Stomach (tissue), 9 donors: ENCODE measurements around the gene CFAP97D1. TPM values are rescaled to one million over a fixed set of nuclear protein-coding genes. Genes with fewer than 3 reads are reported as not detected.

Source experiments
- DNase-seq, 2 donors: peaks; one replicate each; pipeline versions ENCODE4 v3.0.0 to v3.0.0-alpha.2; 2013 to 2019
- H3K27ac ChIP-seq, 5 donors: fragments of 200-600 bp in 4 of 5; sonication (generic) in 4 of 5; one replicate each; pipeline ENCODE4 v1.5.1; 2013 to 2019; ENCODE audit warnings: mild to moderate bottlenecking in 1 of 5, moderate library complexity in 1 of 5
- H3K27me3 ChIP-seq, 3 donors: fragments of 200-600 bp; sonication (generic); one replicate each; pipeline ENCODE4 v1.5.1; 2017 to 2019; ENCODE audit warnings: mixed run types in 1 of 3
- H3K36me3 ChIP-seq, 4 donors: fragments of 200-600 bp; sonication (generic); 1 replicate in 3 of 4; 2 replicates in 1 of 4; pipeline ENCODE4 v1.5.1; 2016 to 2019
- H3K4me1 ChIP-seq, 4 donors: fragments of 200-600 bp; sonication (generic); one replicate each; pipeline ENCODE4 v1.5.1; 2016 to 2019
- H3K4me3 ChIP-seq, 4 donors: fragments of 200-600 bp; sonication (generic) in 3 of 4; one replicate each; pipeline ENCODE4 v1.5.1; 2016 to 2019; ENCODE audit warnings: mild to moderate bottlenecking in 1 of 4
- H3K9me3 ChIP-seq, 4 donors: fragments of 200-600 bp; sonication (generic); one replicate each; pipeline ENCODE4 v1.5.1; 2016 to 2019
- EP300 ChIP-seq: sonication (generic); formaldehyde crosslinking; IDR thresholded peaks from one replicate; pipeline ENCODE4 v1.6.1; 2017; ENCODE audit warnings: antibody characterized with exemption
- POLR2A ChIP-seq, 4 donors: fragments of 450-650 bp; IDR thresholded peaks; one replicate each; pipeline ENCODE4 v1.6.1; 2016; ENCODE audit warnings: antibody characterized with exemption in 4 of 4, control low read depth in 2 of 4, mild to moderate bottlenecking in 1 of 4, moderate library complexity in 1 of 4
- POLR2AphosphoS5 ChIP-seq, 3 donors: sonication (generic); formaldehyde crosslinking; IDR thresholded peaks; one replicate each; pipeline ENCODE4 v1.6.1; 2016; ENCODE audit warnings: antibody characterized with exemption in 3 of 3
- WGBS, 5 donors: extraction: QIAGEN DNeasy Blood & Tissue Kit in 3 of 5; methylation state at CpG; one replicate each; pipeline versions ENCODE4 v1.1.5 to v1.1.7; 2013 to 2018; 5-methylcytosine and 5-hydroxymethylcytosine counted together
- intact Hi-C: fragments of 100-400 bp; cut with DNase I; formaldehyde crosslinking; loops from one replicate; pipeline ENCODE4 v1.15.1; 2023; ENCODE audit warnings: low total_unique reads
- polyA plus RNA-seq, 3 donors: library from polyadenylated mRNA; stranded (reverse); fragments of 200-250 nt; gene quantifications; one replicate each; pipeline ENCODE4 v1.2.3, GENCODE V29; 2013
- total RNA-seq, 5 donors: library from RNA; depleted of rRNA; stranded (reverse); fragments of >200 nt; gene quantifications; one replicate each; pipeline versions ENCODE4 v1.1.0 to v1.2.3, GENCODE V29; 2014 to 2016
- TF ChIP-seq, protein P1 (sequence below), 7 experiments: fragments of 450-650 bp in 4 of 7; fragments of 200-600 bp in 3 of 7; sonication (generic) in 3 of 7; IDR thresholded peaks; one replicate each; pipeline ENCODE4 v1.5.1; 2016 to 2019; ENCODE audit warnings: antibody characterized with exemption in 7 of 7, control low read depth in 2 of 7, mild to moderate bottlenecking in 1 of 7
- donor health status: healthy with polysubstance abuse.
- donor health status: Bipolar disorder and iron deficiency.
- donor health status: healthy.

Gene CFAP97D1
- total and polyA plus RNA-seq, 8 donors: not detected

DNA sequence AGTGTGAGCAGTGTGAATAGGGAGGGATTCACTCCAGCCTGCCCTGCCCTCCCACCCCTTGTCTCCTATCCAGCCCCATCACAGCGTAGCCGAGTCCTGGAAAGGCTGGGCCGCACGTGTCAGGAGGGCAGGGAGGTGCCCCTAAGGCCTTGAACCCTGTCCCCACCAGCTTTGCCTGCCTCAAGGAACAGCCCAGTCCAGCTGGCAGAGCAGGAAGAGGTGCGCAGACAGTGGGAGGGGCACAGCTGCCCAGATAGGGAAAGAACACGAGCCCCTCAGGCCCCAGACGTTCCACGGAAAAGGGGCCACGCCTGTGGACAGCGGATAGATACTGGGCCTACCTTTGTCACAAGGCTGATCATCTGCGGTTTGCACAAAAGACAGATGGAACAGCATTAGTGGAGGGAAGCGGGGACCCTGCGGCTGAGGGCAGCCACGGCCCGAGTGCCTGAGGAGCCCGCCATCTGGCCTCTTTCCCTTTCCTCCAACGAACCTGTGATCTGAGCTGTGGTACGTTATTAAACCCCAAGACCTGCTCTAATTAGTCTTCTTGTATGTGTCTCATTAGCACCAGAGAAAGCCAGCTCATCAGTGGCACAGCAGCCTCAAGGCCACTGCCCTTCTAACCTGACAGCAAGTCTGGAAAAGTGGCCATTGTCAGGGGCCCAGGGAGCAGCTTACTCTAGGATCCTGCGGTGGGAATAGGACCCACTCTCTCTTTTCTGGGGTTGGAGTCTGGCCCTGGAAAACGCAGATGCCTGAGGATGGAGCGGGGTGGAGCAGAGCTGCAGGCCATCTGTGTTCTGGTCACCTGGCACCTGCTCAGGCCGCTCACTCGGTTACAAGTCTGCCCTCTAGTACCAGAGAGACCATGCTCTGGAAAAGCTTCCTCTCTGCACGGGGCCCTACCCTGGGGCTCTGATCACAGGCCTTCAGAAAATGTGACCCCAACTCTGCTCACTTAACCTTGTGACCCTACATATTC is 36.4 kb downstream of the CFAP97D1 start:
- no peak overlapping the region for H3K27ac ChIP-seq
- intact Hi-C loops: no loop called here

DNA sequence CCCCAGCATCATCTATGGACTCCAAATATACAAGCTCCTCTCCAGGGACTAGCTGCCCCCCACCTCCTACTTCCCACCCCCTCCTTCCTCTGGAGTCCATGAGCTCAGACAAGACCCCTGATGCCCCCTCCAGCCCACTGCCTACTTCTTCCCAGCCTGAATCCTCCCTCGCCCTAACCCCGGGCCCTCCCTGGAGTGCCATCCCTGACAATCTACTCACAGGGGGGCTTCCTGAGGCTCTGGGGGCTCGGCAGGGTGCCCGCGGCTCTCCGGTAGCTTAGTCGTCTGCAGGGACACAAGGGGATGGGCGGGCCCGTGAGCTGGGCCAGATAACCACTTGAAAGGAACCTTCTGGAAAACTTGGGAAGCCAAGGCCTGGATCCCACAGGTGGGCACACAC is 37.6 kb downstream of the CFAP97D1 start:
- H3K4me3 ChIP-seq: no peak overlapping the region
- peaks cover 8 to 63% (median 40%) of the 10 kb centered on the region in 4 donors for H3K36me3 ChIP-seq
- H3K9me3 ChIP-seq: no peaks in the 10 kb centered on the region
- intact Hi-C loops: no loop called here
- no peak overlapping the region for H3K27ac ChIP-seq
- TF ChIP-seq, protein P1, sequence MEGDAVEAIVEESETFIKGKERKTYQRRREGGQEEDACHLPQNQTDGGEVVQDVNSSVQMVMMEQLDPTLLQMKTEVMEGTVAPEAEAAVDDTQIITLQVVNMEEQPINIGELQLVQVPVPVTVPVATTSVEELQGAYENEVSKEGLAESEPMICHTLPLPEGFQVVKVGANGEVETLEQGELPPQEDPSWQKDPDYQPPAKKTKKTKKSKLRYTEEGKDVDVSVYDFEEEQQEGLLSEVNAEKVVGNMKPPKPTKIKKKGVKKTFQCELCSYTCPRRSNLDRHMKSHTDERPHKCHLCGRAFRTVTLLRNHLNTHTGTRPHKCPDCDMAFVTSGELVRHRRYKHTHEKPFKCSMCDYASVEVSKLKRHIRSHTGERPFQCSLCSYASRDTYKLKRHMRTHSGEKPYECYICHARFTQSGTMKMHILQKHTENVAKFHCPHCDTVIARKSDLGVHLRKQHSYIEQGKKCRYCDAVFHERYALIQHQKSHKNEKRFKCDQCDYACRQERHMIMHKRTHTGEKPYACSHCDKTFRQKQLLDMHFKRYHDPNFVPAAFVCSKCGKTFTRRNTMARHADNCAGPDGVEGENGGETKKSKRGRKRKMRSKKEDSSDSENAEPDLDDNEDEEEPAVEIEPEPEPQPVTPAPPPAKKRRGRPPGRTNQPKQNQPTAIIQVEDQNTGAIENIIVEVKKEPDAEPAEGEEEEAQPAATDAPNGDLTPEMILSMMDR (IDR thresholded peaks at IDR 0.05): no peak
- TF ChIP-seq EP300: no peak
- TF ChIP-seq POLR2A (IDR thresholded peaks at IDR 0.05): no peak
- TF ChIP-seq POLR2AphosphoS5 (IDR thresholded peaks at IDR 0.05): no peak
- H3K4me1 ChIP-seq: peaks cover 3 to 8% (median 3%) of the 10 kb centered on the region in 4 donors
- 87 to 96% (median 93%) methylated on average over 9 of the region's 9 CpGs for WGBS, 5 donors
- H3K27me3 ChIP-seq: no peaks in the 10 kb centered on the region
- no peak for DNase-seq

More for the DNA sequence above, 36.4 kb downstream of the CFAP97D1 start:
- DNase-seq: no peak
- WGBS, 5 donors: 85 to 96% (median 92%) methylated on average over 24 of the region's 24 CpGs
- peaks cover 0 to 5% (median 0%) of the 10 kb centered on the region in 4 donors for H3K4me1 ChIP-seq
- H3K27me3 ChIP-seq: no peaks in the 10 kb centered on the region
- TF ChIP-seq, protein P1 (IDR thresholded peaks at IDR 0.05): no peak
- TF ChIP-seq POLR2AphosphoS5 (IDR thresholded peaks at IDR 0.05) (no peak), POLR2A (IDR thresholded peaks at IDR 0.05) (no peak), EP300 (no peak)
- no peak overlapping the region for H3K4me3 ChIP-seq
- no peaks in the 10 kb centered on the region for H3K9me3 ChIP-seq
- peaks cover 8 to 68% (median 43%) of the 10 kb centered on the region in 4 donors for H3K36me3 ChIP-seq

DNA sequence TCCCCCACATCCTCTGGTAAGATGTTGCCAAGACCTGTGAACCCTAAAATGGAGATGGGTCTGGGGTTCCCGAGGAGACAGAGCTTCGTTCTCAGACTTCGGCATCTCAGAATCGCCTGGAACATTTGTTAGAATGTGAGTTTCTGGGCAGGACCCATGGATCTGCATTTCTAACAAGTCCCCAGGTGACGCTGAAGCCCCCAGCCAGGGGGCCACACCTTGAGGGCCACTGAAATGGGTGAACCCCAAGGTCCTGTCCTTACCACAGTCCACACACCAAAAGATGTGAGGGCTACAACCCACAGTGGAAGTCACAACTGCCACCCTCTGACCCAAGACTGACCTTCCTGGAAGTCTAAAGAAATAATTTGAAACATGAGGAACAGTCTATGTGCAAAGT is 38.7 kb downstream of the CFAP97D1 start:
- Histone ChIP-seq H3K4me1 (peaks cover 10 to 19% (median 13%) of the 10 kb centered on the region in 4 donors), H3K9me3 (no peaks in the 10 kb centered on the region), H3K36me3 (peaks cover 4 to 52% (median 30%) of the 10 kb centered on the region in 4 donors), H3K27me3 (no peaks in the 10 kb centered on the region), H3K4me3 (no peak overlapping the region), H3K27ac (no peak overlapping the region)
- intact Hi-C loops: no loop called here
- 93 to 97% (median 95%) methylated on average over 5 of the region's 5 CpGs for WGBS, 5 donors
- no peak for DNase-seq
- no peak for TF ChIP-seq POLR2AphosphoS5 (IDR thresholded peaks at IDR 0.05)
- TF ChIP-seq POLR2A (IDR thresholded peaks at IDR 0.05): no peak
- no peak for TF ChIP-seq EP300
- TF ChIP-seq, protein P1 (IDR thresholded peaks at IDR 0.05): no peak

DNA sequence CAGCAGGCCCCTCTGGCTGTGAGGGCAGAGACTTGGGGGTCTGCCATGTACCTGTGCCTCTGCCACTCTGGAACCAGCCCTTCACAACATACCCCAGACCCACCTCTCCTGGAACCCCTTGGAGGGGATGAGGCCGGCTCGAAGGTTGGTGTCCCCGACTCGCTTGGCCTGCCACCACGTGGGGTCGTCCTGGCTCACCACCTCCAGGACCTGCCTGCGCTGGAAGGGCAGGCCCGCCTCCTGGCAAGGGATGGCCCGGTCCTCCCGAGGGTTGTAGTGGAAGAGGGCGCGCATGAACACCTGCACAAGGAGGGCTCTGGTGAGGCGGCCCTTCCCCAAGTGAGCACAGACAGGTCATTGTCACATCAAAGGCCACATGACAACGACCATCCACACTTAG is 40.5 kb downstream of the CFAP97D1 start:
- Histone ChIP-seq H3K4me1 (peaks cover 10 to 20% (median 16%) of the 10 kb centered on the region in 4 donors), H3K36me3 (peaks cover 7 to 57% (median 32%) of the 10 kb centered on the region in 4 donors), H3K4me3 (no peak overlapping the region), H3K9me3 (no peaks in the 10 kb centered on the region), H3K27ac (no peak overlapping the region), H3K27me3 (no peaks in the 10 kb centered on the region)
- TF ChIP-seq, protein P1 (IDR thresholded peaks at IDR 0.05): no peak
- TF ChIP-seq POLR2AphosphoS5 (IDR thresholded peaks at IDR 0.05) (no peak), EP300 (no peak), POLR2A (IDR thresholded peaks at IDR 0.05) (no peak)
- 90 to 94% (median 93%) methylated on average over 14 of the region's 14 CpGs for WGBS, 5 donors
- intact Hi-C loops: no loop called here
- DNase-seq: no peak
